IPS-18c (cell line): ENCODE measurements around the gene GINS2.

Source experiments
- H3K4me3 ChIP-seq: 2 replicates; pipeline ENCODE4 v1.7.0; 2013; ENCODE audit warnings: low read depth, mild to moderate bottlenecking, low read length, moderate library complexity; ENCODE audit not compliant: insufficient read depth
- H3K9me3 ChIP-seq: one replicate; pipeline ENCODE4 v1.6.1; 2013; ENCODE audit warnings: mild to moderate bottlenecking, low read length, moderate library complexity; ENCODE audit not compliant: control insufficient read depth, insufficient read depth

GINS2 gene

GRCh38 chr16:85629326-85629725 lies 59.4 kb downstream of the GINS2 start:
- Histone ChIP-seq H3K4me3 (no peak overlapping the region), H3K9me3 (peaks cover 2% of the 10 kb centered on the region)

- H3K9me3 ChIP-seq = peaks cover 2% of the 10 kb centered on the region
- no peak overlapping the region for H3K4me3 ChIP-seq
These were observed 60.1 kb downstream of the GINS2 start for GRCh38 chr16:85628645-85629044.

- Histone ChIP-seq H3K9me3 (peaks cover 2% of the 10 kb centered on the region), H3K4me3 (no peak overlapping the region)
These were observed 60.5 kb downstream of the GINS2 start for GRCh38 chr16:85628265-85628556.

- H3K9me3 ChIP-seq = peaks cover 4% of the 10 kb centered on the region
- no peak overlapping the region for H3K4me3 ChIP-seq
These were observed 61.1 kb downstream of the GINS2 start for GRCh38 chr16:85627526-85628264.

GRCh38 chr16:85627089-85627488 lies 61.7 kb downstream of the GINS2 start:
- Histone ChIP-seq H3K4me3 (no peak overlapping the region), H3K9me3 (peaks cover 8% of the 10 kb centered on the region)
